Vagina (tissue), 2 donors: Measurements from ENCODE around the gene OVOL1.

Experiments
- POLR2A ChIP-seq, 2 donors: fragments of 450-650 bp; IDR thresholded peaks; one replicate each; pipeline ENCODE4 v1.6.1; 2017; ENCODE audit warnings: antibody characterized with exemption in 2 of 2, mild to moderate bottlenecking in 2 of 2, moderate library complexity in 2 of 2
- TF ChIP-seq, protein P1 (sequence below), 3 experiments: fragments of 450-650 bp in 2 of 3; fragments of 200-600 bp in 1 of 3; sonication (generic) in 1 of 3; IDR thresholded peaks; one replicate each; pipeline ENCODE4 v1.5.1; 2017 to 2019; ENCODE audit warnings: antibody characterized with exemption in 3 of 3, mild to moderate bottlenecking in 2 of 3, moderate library complexity in 2 of 3

GRCh38 chr11:65741185-65741584 lies 45.7 kb upstream of the OVOL1 start:
- TF ChIP-seq, protein P1, sequence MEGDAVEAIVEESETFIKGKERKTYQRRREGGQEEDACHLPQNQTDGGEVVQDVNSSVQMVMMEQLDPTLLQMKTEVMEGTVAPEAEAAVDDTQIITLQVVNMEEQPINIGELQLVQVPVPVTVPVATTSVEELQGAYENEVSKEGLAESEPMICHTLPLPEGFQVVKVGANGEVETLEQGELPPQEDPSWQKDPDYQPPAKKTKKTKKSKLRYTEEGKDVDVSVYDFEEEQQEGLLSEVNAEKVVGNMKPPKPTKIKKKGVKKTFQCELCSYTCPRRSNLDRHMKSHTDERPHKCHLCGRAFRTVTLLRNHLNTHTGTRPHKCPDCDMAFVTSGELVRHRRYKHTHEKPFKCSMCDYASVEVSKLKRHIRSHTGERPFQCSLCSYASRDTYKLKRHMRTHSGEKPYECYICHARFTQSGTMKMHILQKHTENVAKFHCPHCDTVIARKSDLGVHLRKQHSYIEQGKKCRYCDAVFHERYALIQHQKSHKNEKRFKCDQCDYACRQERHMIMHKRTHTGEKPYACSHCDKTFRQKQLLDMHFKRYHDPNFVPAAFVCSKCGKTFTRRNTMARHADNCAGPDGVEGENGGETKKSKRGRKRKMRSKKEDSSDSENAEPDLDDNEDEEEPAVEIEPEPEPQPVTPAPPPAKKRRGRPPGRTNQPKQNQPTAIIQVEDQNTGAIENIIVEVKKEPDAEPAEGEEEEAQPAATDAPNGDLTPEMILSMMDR (IDR thresholded peaks at IDR 0.05): no peak
- TF ChIP-seq POLR2A (IDR thresholded peaks at IDR 0.05): no peak
